PC-9 (cell line): ENCODE measurements around the gene ZMIZ1. TPM values are rescaled to one million over a fixed set of nuclear protein-coding genes. Genes with fewer than 3 reads are reported as not detected.

ENCODE experiments used
- BruUV-seq: library from RNA; stranded (reverse); fragments of 400-500 nt; replicated peaks from 2 replicates; lab custom pipeline; 2021; lab: Mats Ljungman, UMichigan
- CTCF ChIA-PET: fragments of 300-600 bp; sonication (Branson Sonifier 250); formaldehyde crosslinking; loops from one replicate; lab custom pipeline; 2022; ENCODE audit warnings: antibody characterized with exemption; lab: Charles Lee
- POLR2A ChIA-PET: fragments of 300-600 bp; sonication (Branson Sonifier 250); formaldehyde crosslinking; loops from one replicate; lab custom pipeline; 2022; ENCODE audit warnings: antibody characterized with exemption; ENCODE audit not compliant: unreplicated experiment; lab: Charles Lee
- DNase-seq, 2 experiments: peaks; one replicate each; pipeline versions ENCODE4 v3.0.0 to v3.0.0-alpha.2; 2015 to 2022; ENCODE audit warnings: mixed read lengths in 1 of 2
- H2AFZ ChIP-seq: fragments of 200-600 bp; sonication (generic); 2 replicates; pipeline ENCODE4 v1.8.1; 2017; ENCODE audit warnings: antibody characterized with exemption
- H3F3A ChIP-seq: fragments of 200-600 bp; sonication (generic); 2 replicates; pipeline ENCODE4 v1.8.1; 2017; ENCODE audit warnings: antibody characterized with exemption, mild to moderate bottlenecking, low read depth; ENCODE audit not compliant: insufficient read depth
- H3K27ac ChIP-seq: fragments of 200-600 bp; sonication (generic); 2 replicates; pipeline ENCODE4 v1.6.1; 2016; ENCODE audit warnings: mixed run types
- H3K27me3 ChIP-seq: fragments of 200-600 bp; sonication (generic); 2 replicates; pipeline ENCODE4 v1.6.1; 2016; ENCODE audit warnings: low read depth, mixed run types; ENCODE audit not compliant: insufficient read depth
- H3K36me3 ChIP-seq: fragments of 200-600 bp; sonication (generic); 2 replicates; pipeline ENCODE4 v1.6.1; 2016; ENCODE audit warnings: low read depth, mixed run types
- H3K4me1 ChIP-seq: fragments of 200-600 bp; sonication (generic); replicated peaks from 2 replicates; pipeline ENCODE4 v1.6.1; 2016; ENCODE audit warnings: mixed run types; ENCODE audit not compliant: insufficient read depth
- H3K4me2 ChIP-seq: fragments of 200-600 bp; sonication (generic); 2 replicates; pipeline ENCODE4 v1.6.1; 2017; ENCODE audit warnings: mixed run types
- H3K4me3 ChIP-seq: fragments of 200-600 bp; sonication (generic); 2 replicates; pipeline ENCODE4 v1.6.1; 2016; ENCODE audit warnings: mixed run types
- H3K79me2 ChIP-seq: fragments of 200-600 bp; sonication (generic); 2 replicates; pipeline ENCODE4 v1.6.1; 2017; ENCODE audit warnings: low read depth, mixed run types
- H3K9me2 ChIP-seq: fragments of 200-600 bp; sonication (generic); 2 replicates; pipeline ENCODE4 v1.8.1; 2017; ENCODE audit warnings: mild to moderate bottlenecking; ENCODE audit not compliant: insufficient read depth
- H3K9me3 ChIP-seq: fragments of 200-600 bp; sonication (generic); 2 replicates; pipeline ENCODE4 v1.8.1; 2016; ENCODE audit warnings: low read depth; ENCODE audit not compliant: insufficient read depth
- H4K20me1 ChIP-seq: fragments of 200-600 bp; sonication (generic); 2 replicates; pipeline ENCODE4 v1.8.1; 2017; ENCODE audit not compliant: insufficient read depth
- CTCF ChIP-seq: fragments of 200-600 bp; sonication (generic); conservative IDR thresholded peaks from 2 replicates; pipeline ENCODE4 v1.6.1; 2017; ENCODE audit warnings: mixed run types, antibody characterized with exemption, mild to moderate bottlenecking, moderate library complexity
- EZH2 ChIP-seq: fragments of 200-600 bp; sonication (generic); IDR thresholded peaks from 2 replicates; pipeline ENCODE4 v1.8.0; 2017; ENCODE audit warnings: antibody characterized with exemption, low read depth
- intact Hi-C: fragments of 100-400 bp; cut with micrococcal nuclease; formaldehyde crosslinking; loops from one replicate; pipeline ENCODE4 v1.10.0; 2022; ENCODE audit not compliant: unreplicated experiment
- total RNA-seq: library from RNA; stranded (reverse); gene quantifications from 2 replicates; pipeline ENCODE4 v1.2.3, GENCODE V29; 2021

Gene ZMIZ1
- total RNA-seq, 1 experiment from 2014 or later, result 47.6 TPM

GRCh38 chr10:79093658-79094411 lies 25.1 kb downstream of the ZMIZ1 start:
- Histone ChIP-seq H3K4me1 (peaks cover 10% of the 10 kb centered on the region), H2AFZ (no peak overlapping the region), H3K4me3 (no peak overlapping the region), H3K27ac (no peak overlapping the region), H3K36me3 (no peaks in the 10 kb centered on the region), H3K27me3 (no peaks in the 10 kb centered on the region), H3K4me2 (no peak overlapping the region), H3K79me2 (peaks cover 92% of the 10 kb centered on the region), H4K20me1 (peaks cover 90% of the 10 kb centered on the region), H3K9me2 (no peaks in the 10 kb centered on the region), H3F3A (peaks cover 10% of the 10 kb centered on the region; the same call in 1 of the 2 replicates), H3K9me3 (no peaks in the 10 kb centered on the region)
- ChIA-PET POLR2A (no interaction called here), CTCF (interaction anchor here (0.6 kb wide), 2 partner anchors 26 to 27 kb away, joined by 3 to 4 read pairs; no protein-coding TSS in a partner anchor)
- intact Hi-C loops, result no loop called here
- TF ChIP-seq EZH2 (no peak), CTCF (no peak)
- DNase-seq, result peak; percentile 46 to 63
- BruUV-seq, result no TSS peak

- Histone ChIP-seq H3K4me3 (no peak overlapping the region), H3F3A (peaks cover 10% of the 10 kb centered on the region; the same call in 1 of the 2 replicates), H3K36me3 (no peaks in the 10 kb centered on the region), H3K4me2 (no peak overlapping the region), H3K27ac (no peak overlapping the region), H3K79me2 (peaks cover 91% of the 10 kb centered on the region), H3K9me2 (no peaks in the 10 kb centered on the region), H3K9me3 (no peaks in the 10 kb centered on the region), H4K20me1 (peaks cover 92% of the 10 kb centered on the region), H3K4me1 (peaks cover 10% of the 10 kb centered on the region), H3K27me3 (no peaks in the 10 kb centered on the region), H2AFZ (no peak overlapping the region)
- ChIA-PET CTCF (interaction anchor here (0.6 kb wide), 1 partner anchor 26 kb away, joined by 4 read pairs; no protein-coding TSS in a partner anchor), POLR2A (no interaction called here)
- DNase-seq, result no peak
- BruUV-seq, result no TSS peak
- TF ChIP-seq CTCF (no peak), EZH2 (no peak)
- intact Hi-C loops, result no loop called here
These were observed 25.8 kb downstream of the ZMIZ1 start for GRCh38 chr10:79094412-79095175.

GRCh38 chr10:79095316-79095715 lies 26.6 kb downstream of the ZMIZ1 start:
- intact Hi-C loops, result no loop called here
- DNase-seq, result peak in 1 of 2 experiments; percentile 47
- Histone ChIP-seq H3K36me3 (no peaks in the 10 kb centered on the region), H3K4me2 (no peak overlapping the region), H3K27ac (no peak overlapping the region), H3K4me1 (peaks cover 10% of the 10 kb centered on the region), H3K4me3 (no peak overlapping the region), H3F3A (peaks cover 10% of the 10 kb centered on the region; the same call in 1 of the 2 replicates), H3K9me2 (no peaks in the 10 kb centered on the region), H4K20me1 (peaks cover 93% of the 10 kb centered on the region), H3K27me3 (no peaks in the 10 kb centered on the region), H3K9me3 (no peaks in the 10 kb centered on the region), H2AFZ (no peak overlapping the region), H3K79me2 (peaks cover 93% of the 10 kb centered on the region)
- TF ChIP-seq CTCF, result no peak
- no TSS peak for BruUV-seq
- POLR2A ChIA-PET, result no interaction called here
- CTCF ChIA-PET, result no interaction called here
